ENCODE measurements around the gene HSDL1. TPM values are rescaled to one million over a fixed set of nuclear protein-coding genes. Genes with fewer than 3 reads are reported as not detected.
A peak's percentile ranks its signal among the peaks of the same experiment; 100 is the strongest.

Gene HSDL1
- polyA plus RNA-seq, 1 donor from 2014 or later, result 217 TPM

DNA sequence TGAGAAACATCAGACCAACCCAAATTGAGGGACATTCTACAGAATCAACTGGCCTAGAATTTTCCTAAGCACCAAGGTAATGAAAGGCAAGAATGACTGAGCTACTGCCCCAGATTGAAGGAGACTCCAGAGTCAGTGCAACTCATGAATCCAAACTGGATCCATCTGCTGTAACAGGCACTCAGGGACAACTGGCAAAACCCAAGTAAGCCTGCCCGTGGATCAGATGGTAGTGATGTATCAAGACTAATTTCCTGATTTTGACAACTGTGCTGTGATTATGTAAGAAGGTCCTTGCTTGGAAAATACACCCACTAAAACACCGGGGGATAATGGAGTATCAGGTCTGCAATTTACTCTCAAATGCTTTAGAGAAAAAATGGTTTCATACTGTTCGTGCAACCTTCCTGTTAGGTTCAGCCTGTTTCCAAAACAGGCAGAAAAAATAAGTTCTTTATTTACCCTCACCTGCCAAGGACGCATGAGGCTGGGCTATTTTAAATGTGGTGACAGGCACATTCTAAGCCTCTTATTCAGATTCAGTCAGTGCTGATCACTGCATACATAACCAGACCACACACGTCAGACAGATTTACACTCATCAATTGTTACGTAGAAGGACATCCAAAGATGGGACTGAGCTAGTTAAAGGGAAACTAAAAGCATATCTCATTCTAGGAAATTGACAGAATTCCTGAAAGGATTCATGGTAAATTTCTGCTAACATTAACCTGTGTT lies 35.2 kb downstream of the HSDL1 start:
- TF ChIP-seq, protein P1, sequence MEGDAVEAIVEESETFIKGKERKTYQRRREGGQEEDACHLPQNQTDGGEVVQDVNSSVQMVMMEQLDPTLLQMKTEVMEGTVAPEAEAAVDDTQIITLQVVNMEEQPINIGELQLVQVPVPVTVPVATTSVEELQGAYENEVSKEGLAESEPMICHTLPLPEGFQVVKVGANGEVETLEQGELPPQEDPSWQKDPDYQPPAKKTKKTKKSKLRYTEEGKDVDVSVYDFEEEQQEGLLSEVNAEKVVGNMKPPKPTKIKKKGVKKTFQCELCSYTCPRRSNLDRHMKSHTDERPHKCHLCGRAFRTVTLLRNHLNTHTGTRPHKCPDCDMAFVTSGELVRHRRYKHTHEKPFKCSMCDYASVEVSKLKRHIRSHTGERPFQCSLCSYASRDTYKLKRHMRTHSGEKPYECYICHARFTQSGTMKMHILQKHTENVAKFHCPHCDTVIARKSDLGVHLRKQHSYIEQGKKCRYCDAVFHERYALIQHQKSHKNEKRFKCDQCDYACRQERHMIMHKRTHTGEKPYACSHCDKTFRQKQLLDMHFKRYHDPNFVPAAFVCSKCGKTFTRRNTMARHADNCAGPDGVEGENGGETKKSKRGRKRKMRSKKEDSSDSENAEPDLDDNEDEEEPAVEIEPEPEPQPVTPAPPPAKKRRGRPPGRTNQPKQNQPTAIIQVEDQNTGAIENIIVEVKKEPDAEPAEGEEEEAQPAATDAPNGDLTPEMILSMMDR (IDR thresholded peaks at IDR 0.05; ENCODE audit: poor library complexity, severe bottlenecking), result no peak
- TF ChIP-seq MXI1 (conservative IDR thresholded peaks at IDR 0.05; ENCODE audit: poor library complexity, severe bottlenecking), result no peak
- no peak for TF ChIP-seq SMC3 (conservative IDR thresholded peaks at IDR 0.05; ENCODE audit: poor library complexity)
- TF ChIP-seq EZH2 (IDR thresholded peaks at IDR 0.05; ENCODE audit: borderline replicate concordance, insufficient read depth, low read length, poor library complexity, severe bottlenecking), result no peak
- TF ChIP-seq RAD21 (conservative IDR thresholded peaks at IDR 0.05), result no peak
- TF ChIP-seq TAF1 (IDR thresholded peaks at IDR 0.05; ENCODE audit: low read depth), result no peak
- Histone ChIP-seq H4K20me1 (ENCODE audit: insufficient read depth) (no peaks in the 10 kb centered on the region), H3K27ac (ENCODE audit: low read length) (no peak overlapping the region), H3K9me3 (ENCODE audit: low read length) (no peaks in the 10 kb centered on the region), H2AFZ (ENCODE audit: low read depth, low read length) (no peak overlapping the region), H3K79me2 (replicated peaks; ENCODE audit: insufficient read depth, low read length) (peaks cover 63% of the 10 kb centered on the region), H3K9ac (ENCODE audit: low read length) (no peak overlapping the region), H3K27me3 (ENCODE audit: insufficient read depth, low read depth, low read length) (no peaks in the 10 kb centered on the region), H3K4me2 (ENCODE audit: low read length) (peak overlapping the region; percentile 44), H3F3A (ENCODE audit: insufficient read depth, low read length, poor library complexity, severe bottlenecking) (no peaks in the 10 kb centered on the region), H3K4me3 (ENCODE audit: low read length) (peak overlapping the region; percentile 5), H3K36me3 (ENCODE audit: insufficient read depth, low read length) (no peaks in the 10 kb centered on the region), H3K9me2 (ENCODE audit: insufficient read depth, low read length) (no peaks in the 10 kb centered on the region)

DNA sequence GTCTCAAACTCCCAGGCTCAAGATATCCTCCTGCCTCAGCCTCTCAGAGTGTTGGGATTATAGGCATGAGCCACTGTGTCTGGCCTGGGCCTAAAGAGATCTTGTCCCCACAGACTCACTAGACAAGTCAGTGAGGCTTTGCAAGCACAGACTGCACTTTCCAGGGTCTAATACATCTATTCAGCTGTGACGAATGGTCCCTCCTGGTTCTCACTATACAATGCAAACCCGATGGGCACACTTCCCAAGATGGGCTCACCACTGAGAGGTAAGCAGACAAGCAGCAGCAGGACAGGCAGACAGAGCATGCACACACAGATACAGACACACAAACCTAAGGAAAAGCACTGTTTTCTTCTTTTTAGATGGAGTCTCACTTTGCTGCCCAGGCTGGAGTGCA lies 37.1 kb downstream of the HSDL1 start:
- Histone ChIP-seq H3K4me3 (ENCODE audit: low read length) (no peak overlapping the region), H3K9ac (ENCODE audit: low read length) (no peak overlapping the region), H3K4me2 (ENCODE audit: low read length) (no peak overlapping the region), H3F3A (ENCODE audit: insufficient read depth, low read length, poor library complexity, severe bottlenecking) (no peaks in the 10 kb centered on the region), H3K27me3 (ENCODE audit: insufficient read depth, low read depth, low read length) (no peaks in the 10 kb centered on the region), H3K36me3 (ENCODE audit: insufficient read depth, low read length) (no peaks in the 10 kb centered on the region), H3K9me3 (ENCODE audit: low read length) (no peaks in the 10 kb centered on the region), H2AFZ (ENCODE audit: low read depth, low read length) (no peak overlapping the region), H3K79me2 (replicated peaks; ENCODE audit: insufficient read depth, low read length) (peaks cover 62% of the 10 kb centered on the region), H3K9me2 (ENCODE audit: insufficient read depth, low read length) (no peaks in the 10 kb centered on the region), H3K27ac (ENCODE audit: low read length) (no peak overlapping the region), H4K20me1 (ENCODE audit: insufficient read depth) (no peaks in the 10 kb centered on the region)
- TF ChIP-seq, protein P1 (IDR thresholded peaks at IDR 0.05; ENCODE audit: poor library complexity, severe bottlenecking), result no peak
- TF ChIP-seq EP300 (conservative IDR thresholded peaks at IDR 0.05; ENCODE audit: poor library complexity, severe bottlenecking) (no peak), EZH2 (IDR thresholded peaks at IDR 0.05; ENCODE audit: borderline replicate concordance, insufficient read depth, low read length, poor library complexity, severe bottlenecking) (no peak), MXI1 (conservative IDR thresholded peaks at IDR 0.05; ENCODE audit: poor library complexity, severe bottlenecking) (no peak), SMC3 (conservative IDR thresholded peaks at IDR 0.05; ENCODE audit: poor library complexity) (no peak), RAD21 (conservative IDR thresholded peaks at IDR 0.05) (no peak), REST (IDR thresholded peaks at IDR 0.05; ENCODE audit: borderline replicate concordance) (no peak), TAF1 (IDR thresholded peaks at IDR 0.05; ENCODE audit: low read depth) (no peak), POLR2AphosphoS5 (IDR thresholded peaks at IDR 0.05) (no peak)
